Right atrium auricular region (tissue), 2 donors: ENCODE results near the gene CNTRL. TPM values are rescaled to one million over a fixed set of nuclear protein-coding genes. Genes with fewer than 3 reads are reported as not detected.
A peak's percentile ranks its signal among the peaks of the same experiment; 100 is the strongest.

Experiments used
- DNase-seq: peaks from one replicate; pipeline ENCODE4 v3.0.0-alpha.2; 2019; ENCODE audit warnings: low spot score
- H3K27ac ChIP-seq, 2 donors: fragments of 200-600 bp; sonication (generic); 1 replicate in 1 of 2; 2 replicates in 1 of 2; pipeline ENCODE4 v1.5.1; 2016 to 2019
- H3K27me3 ChIP-seq, 2 donors: fragments of 200-600 bp; sonication (generic); one replicate each; pipeline versions ENCODE4 v1.5.1 to v1.6.0; 2017 to 2019
- H3K36me3 ChIP-seq: fragments of 200-600 bp; sonication (generic); one replicate; pipeline ENCODE4 v1.5.1; 2016
- H3K4me1 ChIP-seq, 2 donors: fragments of 200-600 bp; sonication (generic); one replicate each; pipeline versions ENCODE4 v1.5.1 to v1.6.0; 2017 to 2019
- H3K4me3 ChIP-seq, 2 donors: fragments of 200-600 bp; sonication (generic); 1 replicate in 1 of 2; 2 replicates in 1 of 2; pipeline ENCODE4 v1.5.1; 2017 to 2019; ENCODE audit warnings: mild to moderate bottlenecking in 1 of 2, moderate library complexity in 1 of 2
- H3K9me3 ChIP-seq, 2 donors: fragments of 200-600 bp; sonication (generic); one replicate each; pipeline ENCODE4 v1.5.1; 2019
- total RNA-seq, 2 donors: library from RNA; depleted of rRNA; stranded (reverse); fragments of >200 nt; gene quantifications; one replicate each; pipeline ENCODE4 v1.1.0, GENCODE V29; 2016
- TF ChIP-seq, protein P1 (sequence below), 2 donors: fragments of 200-600 bp; sonication (generic); IDR thresholded peaks; one replicate each; pipeline ENCODE4 v1.5.1; 2019; ENCODE audit warnings: antibody characterized with exemption in 2 of 2

Gene CNTRL
- total RNA-seq, 2 donors from 2014 or later = 3.3 to 6.0 TPM

DNA sequence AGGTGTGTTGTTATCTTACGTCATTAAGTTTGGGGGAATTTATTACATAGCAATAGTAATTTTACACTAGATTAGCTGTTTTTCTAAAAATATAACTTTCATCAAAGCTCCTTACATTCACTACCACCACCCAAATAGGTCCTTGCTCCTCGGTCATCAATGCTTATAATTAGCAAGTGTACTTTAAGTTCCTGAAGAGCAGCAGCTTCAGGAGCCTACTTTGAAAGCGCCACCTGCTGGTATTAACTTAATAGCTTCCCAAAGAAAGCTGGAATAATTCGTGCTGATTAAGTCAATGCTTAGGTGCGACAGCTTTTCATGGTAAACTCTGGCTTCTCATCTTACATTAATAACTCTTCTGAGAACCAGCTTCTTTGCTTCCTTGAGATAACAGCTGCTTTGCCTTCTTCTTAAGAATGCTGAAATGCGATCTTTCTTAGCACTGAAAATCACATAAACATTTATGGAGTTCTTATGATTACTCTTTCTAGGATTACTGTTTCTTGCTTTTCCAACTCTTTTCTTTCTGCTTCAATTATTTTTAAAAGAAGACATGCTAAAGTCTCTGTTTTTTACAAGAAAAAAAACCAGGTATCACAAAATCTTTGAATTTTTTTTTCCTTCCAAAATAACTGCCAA, 14.6 kb upstream of the CNTRL start:
- TF ChIP-seq, protein P1, sequence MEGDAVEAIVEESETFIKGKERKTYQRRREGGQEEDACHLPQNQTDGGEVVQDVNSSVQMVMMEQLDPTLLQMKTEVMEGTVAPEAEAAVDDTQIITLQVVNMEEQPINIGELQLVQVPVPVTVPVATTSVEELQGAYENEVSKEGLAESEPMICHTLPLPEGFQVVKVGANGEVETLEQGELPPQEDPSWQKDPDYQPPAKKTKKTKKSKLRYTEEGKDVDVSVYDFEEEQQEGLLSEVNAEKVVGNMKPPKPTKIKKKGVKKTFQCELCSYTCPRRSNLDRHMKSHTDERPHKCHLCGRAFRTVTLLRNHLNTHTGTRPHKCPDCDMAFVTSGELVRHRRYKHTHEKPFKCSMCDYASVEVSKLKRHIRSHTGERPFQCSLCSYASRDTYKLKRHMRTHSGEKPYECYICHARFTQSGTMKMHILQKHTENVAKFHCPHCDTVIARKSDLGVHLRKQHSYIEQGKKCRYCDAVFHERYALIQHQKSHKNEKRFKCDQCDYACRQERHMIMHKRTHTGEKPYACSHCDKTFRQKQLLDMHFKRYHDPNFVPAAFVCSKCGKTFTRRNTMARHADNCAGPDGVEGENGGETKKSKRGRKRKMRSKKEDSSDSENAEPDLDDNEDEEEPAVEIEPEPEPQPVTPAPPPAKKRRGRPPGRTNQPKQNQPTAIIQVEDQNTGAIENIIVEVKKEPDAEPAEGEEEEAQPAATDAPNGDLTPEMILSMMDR (IDR thresholded peaks at IDR 0.05) = peak; percentile 59 to 81

DNA sequence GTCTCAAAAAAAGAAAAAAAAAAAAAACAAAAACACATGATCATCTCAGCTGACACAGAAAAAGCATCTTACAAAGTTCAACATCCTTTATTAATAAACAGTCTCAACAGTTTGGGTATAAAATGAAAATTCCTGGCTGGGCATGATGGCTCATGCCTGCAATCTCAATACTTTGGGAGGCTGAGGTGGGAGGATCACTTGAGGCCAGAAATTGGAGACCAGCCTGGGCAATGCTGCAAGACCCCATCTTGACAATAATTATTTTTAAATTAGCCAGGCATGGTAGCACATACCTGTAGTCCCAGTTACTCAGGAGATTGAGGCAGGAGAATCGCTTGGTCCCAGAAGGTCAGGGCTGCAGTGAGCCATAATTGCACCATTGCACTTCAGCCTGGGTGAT, 7.9 kb upstream of the CNTRL start:
- Histone ChIP-seq H3K36me3 (no peaks in the 10 kb centered on the region), H3K9me3 (no peaks in the 10 kb centered on the region), H3K27me3 (no peaks in the 10 kb centered on the region), H3K4me3 (no peak overlapping the region), H3K4me1 (no peaks in the 10 kb centered on the region), H3K27ac (no peak overlapping the region)
- no peak for DNase-seq
- TF ChIP-seq, protein P1 (IDR thresholded peaks at IDR 0.05) = no peak

More for the DNA sequence above, 14.6 kb upstream of the CNTRL start:
- no peak for DNase-seq
- no peak overlapping the region for H3K4me3 ChIP-seq
- H3K27ac ChIP-seq = no peak overlapping the region
- H3K36me3 ChIP-seq = no peaks in the 10 kb centered on the region
- no peaks in the 10 kb centered on the region for H3K4me1 ChIP-seq
- peaks cover 0 to 9% of the 10 kb centered on the region in 2 donors for H3K9me3 ChIP-seq
- H3K27me3 ChIP-seq = no peaks in the 10 kb centered on the region

DNA sequence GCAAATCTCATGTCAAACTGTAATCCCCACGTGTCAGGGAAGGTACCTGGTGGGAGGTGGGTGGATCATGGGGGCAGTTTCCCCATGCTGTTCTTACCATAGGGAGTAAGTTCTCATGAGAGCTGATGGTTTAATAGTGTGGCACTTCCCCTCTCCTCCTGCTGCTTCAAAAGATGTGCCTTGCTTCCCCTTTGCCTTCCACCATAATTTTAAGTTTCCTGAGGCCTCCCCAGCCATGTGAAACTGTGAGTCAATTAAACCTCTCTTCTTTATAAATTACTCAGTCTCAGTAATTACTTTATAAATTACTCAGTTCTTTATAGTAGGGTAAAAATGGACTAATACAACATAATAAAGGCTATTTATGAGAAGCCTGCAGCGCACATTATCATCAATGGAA, 7.1 kb upstream of the CNTRL start:
- Histone ChIP-seq H3K27me3 (no peaks in the 10 kb centered on the region), H3K4me3 (no peak overlapping the region), H3K36me3 (no peaks in the 10 kb centered on the region), H3K27ac (no peak overlapping the region), H3K4me1 (no peaks in the 10 kb centered on the region), H3K9me3 (no peaks in the 10 kb centered on the region)
- no peak for DNase-seq
- TF ChIP-seq, protein P1 (IDR thresholded peaks at IDR 0.05) = no peak

DNA sequence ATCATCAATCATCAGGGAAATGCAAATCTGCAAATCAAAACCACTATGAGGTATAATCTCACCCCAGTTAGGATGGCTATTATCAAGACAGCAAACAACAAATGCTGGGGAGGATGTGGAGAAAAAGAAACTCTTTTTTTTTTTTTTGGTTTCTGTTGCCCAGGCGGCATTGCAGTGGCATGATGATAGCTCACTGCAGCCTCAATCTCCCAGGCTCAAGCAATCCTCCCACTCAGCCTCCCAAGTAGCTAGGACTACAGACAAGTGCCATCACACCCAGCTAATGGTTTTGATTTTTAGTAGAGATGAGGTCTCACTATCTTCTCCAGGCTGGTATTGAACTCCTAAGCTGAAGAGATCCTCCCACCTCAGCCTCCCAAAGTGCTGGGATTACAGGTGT, 5.4 kb upstream of the CNTRL start:
- Histone ChIP-seq H3K27ac (no peak overlapping the region), H3K36me3 (no peaks in the 10 kb centered on the region), H3K27me3 (no peaks in the 10 kb centered on the region), H3K9me3 (no peaks in the 10 kb centered on the region), H3K4me3 (no peak overlapping the region), H3K4me1 (peaks cover 0 to 10% of the 10 kb centered on the region in 2 donors)
- no peak for DNase-seq
- TF ChIP-seq, protein P1 (IDR thresholded peaks at IDR 0.05) = no peak

DNA sequence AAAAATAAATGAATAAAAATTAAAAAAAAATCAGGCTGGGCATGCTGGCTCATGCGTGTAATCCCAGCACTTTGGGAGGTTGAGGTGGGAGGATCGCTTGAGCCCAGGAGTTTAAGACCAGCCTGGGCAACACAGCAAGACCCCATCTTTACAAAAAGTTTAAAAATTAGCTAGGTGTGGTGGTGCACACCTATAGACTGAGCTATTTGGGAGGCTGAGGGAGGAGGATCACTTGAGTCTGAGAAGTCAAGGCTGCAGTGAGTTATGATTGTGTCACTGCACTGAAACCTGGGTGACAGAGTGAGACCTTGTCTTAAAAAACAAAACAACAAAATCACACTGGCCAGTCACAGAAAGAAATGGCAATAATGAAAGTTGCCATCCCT, 3.4 kb upstream of the CNTRL start:
- DNase-seq = no peak
- Histone ChIP-seq H3K27ac (peak overlapping the region; percentile 66 to 86), H3K4me1 (peaks cover 0 to 14% of the 10 kb centered on the region in 2 donors), H3K36me3 (no peaks in the 10 kb centered on the region), H3K27me3 (no peaks in the 10 kb centered on the region), H3K4me3 (peak overlapping the region in 1 of 2 donors; percentile 43), H3K9me3 (no peaks in the 10 kb centered on the region)
- TF ChIP-seq, protein P1 (IDR thresholded peaks at IDR 0.05) = no peak
